Nephron progenitor cell (in vitro differentiated cells): ENCODE measurements around the gene SLC35A5.
A peak's percentile ranks its signal among the peaks of the same experiment; 100 is the strongest.
"Not testable (repeated sequence)": the region's sequence is repeated elsewhere in the genome, so short reads cannot be mapped to it uniquely, and the experiment has no call there.

ENCODE experiments used
- DNase-seq: peaks from one replicate; pipeline ENCODE4 v3.0.0; 2021
- H3K27ac Mint-ChIP-seq: 2 replicates; pipeline ENCODE4 v1.8.0; 2021; ENCODE audit warnings: mild to moderate bottlenecking, moderate library complexity, mixed read lengths
- H3K27me3 Mint-ChIP-seq: 2 replicates; pipeline ENCODE4 v1.8.0; 2021; ENCODE audit warnings: mild to moderate bottlenecking, low read depth, mixed read lengths; ENCODE audit not compliant: poor library complexity
- H3K36me3 Mint-ChIP-seq: 2 replicates; pipeline ENCODE4 v1.8.0; 2021; ENCODE audit warnings: low read depth, mixed read lengths
- H3K4me1 Mint-ChIP-seq: 2 replicates; pipeline ENCODE4 v1.8.0; 2021; ENCODE audit warnings: mixed read lengths
- H3K4me3 Mint-ChIP-seq: 2 replicates; pipeline ENCODE4 v1.8.0; 2021; ENCODE audit warnings: mild to moderate bottlenecking, moderate library complexity, mixed read lengths
- H3K9me3 Mint-ChIP-seq: 2 replicates; pipeline ENCODE4 v1.8.0; 2021; ENCODE audit warnings: mild to moderate bottlenecking, moderate library complexity, mixed read lengths
- TF ChIP-seq, protein P1 (sequence below): fragments of 200-600 bp; sonication (generic); IDR thresholded peaks from 2 replicates; pipeline ENCODE4 v1.5.0; 2021; ENCODE audit warnings: antibody characterized with exemption

The SLC35A5 gene

GRCh38 chr3:112555535-112556170 lies 6.2 kb upstream of the SLC35A5 start:
- no peak for DNase-seq
- Mint-ChIP-seq H3K27me3 (no peaks in the 10 kb centered on the region), H3K4me3 (no peak overlapping the region), H3K4me1 (peaks cover 16% of the 10 kb centered on the region), H3K9me3 (peaks cover 11% of the 10 kb centered on the region), H3K36me3 (peaks cover 39% of the 10 kb centered on the region), H3K27ac (no peak overlapping the region)
- TF ChIP-seq, protein P1, sequence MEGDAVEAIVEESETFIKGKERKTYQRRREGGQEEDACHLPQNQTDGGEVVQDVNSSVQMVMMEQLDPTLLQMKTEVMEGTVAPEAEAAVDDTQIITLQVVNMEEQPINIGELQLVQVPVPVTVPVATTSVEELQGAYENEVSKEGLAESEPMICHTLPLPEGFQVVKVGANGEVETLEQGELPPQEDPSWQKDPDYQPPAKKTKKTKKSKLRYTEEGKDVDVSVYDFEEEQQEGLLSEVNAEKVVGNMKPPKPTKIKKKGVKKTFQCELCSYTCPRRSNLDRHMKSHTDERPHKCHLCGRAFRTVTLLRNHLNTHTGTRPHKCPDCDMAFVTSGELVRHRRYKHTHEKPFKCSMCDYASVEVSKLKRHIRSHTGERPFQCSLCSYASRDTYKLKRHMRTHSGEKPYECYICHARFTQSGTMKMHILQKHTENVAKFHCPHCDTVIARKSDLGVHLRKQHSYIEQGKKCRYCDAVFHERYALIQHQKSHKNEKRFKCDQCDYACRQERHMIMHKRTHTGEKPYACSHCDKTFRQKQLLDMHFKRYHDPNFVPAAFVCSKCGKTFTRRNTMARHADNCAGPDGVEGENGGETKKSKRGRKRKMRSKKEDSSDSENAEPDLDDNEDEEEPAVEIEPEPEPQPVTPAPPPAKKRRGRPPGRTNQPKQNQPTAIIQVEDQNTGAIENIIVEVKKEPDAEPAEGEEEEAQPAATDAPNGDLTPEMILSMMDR: no peak

DNA sequence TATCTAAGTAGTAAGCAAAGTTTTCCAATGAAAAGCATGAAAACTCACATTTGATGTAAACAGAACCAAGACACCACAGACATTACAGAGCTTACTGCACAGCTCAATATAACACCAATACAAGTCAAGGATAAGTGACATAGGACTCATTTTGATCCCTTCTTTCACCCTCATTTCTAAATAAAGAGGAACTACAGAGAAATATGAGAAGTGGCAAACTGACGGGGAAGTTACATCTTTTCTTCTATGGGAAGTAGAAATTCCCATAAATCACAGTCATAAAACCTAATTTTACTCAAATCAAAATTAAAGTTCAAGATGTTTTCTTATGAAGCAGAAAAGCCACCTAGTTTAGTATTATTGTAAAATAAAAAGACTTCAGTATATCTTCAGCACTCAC lies 3.9 kb upstream of the SLC35A5 start:
- Mint-ChIP-seq H3K4me1 (peaks cover 17% of the 10 kb centered on the region), H3K4me3 (no peak overlapping the region), H3K36me3 (peaks cover 31% of the 10 kb centered on the region), H3K27ac (no peak overlapping the region), H3K9me3 (peaks cover 11% of the 10 kb centered on the region), H3K27me3 (no peaks in the 10 kb centered on the region)
- no peak for DNase-seq
- TF ChIP-seq, protein P1: no peak

GRCh38 chr3:112560307-112560706 lies 1.5 kb upstream of the SLC35A5 start:
- no peak for DNase-seq
- H3K27ac Mint-ChIP-seq: peak overlapping the region; percentile 98
- TF ChIP-seq, protein P1: no peak
- H3K4me1 Mint-ChIP-seq: peaks cover 27% of the 10 kb centered on the region
- H3K36me3 Mint-ChIP-seq: peaks cover 32% of the 10 kb centered on the region
- peak overlapping the region; percentile 97 for H3K4me3 Mint-ChIP-seq
- H3K9me3 Mint-ChIP-seq: peaks cover 11% of the 10 kb centered on the region
- H3K27me3 Mint-ChIP-seq: no peaks in the 10 kb centered on the region

GRCh38 chr3:112560721-112561483 lies 943 bp upstream of the SLC35A5 start:
- Mint-ChIP-seq H3K4me1 (peaks cover 27% of the 10 kb centered on the region), H3K27ac (peak overlapping the region; percentile 98), H3K9me3 (peaks cover 9% of the 10 kb centered on the region), H3K4me3 (peak overlapping the region; percentile 97), H3K27me3 (no peaks in the 10 kb centered on the region), H3K36me3 (peaks cover 30% of the 10 kb centered on the region)
- TF ChIP-seq, protein P1: no peak
- peak; percentile 64 for DNase-seq

DNA sequence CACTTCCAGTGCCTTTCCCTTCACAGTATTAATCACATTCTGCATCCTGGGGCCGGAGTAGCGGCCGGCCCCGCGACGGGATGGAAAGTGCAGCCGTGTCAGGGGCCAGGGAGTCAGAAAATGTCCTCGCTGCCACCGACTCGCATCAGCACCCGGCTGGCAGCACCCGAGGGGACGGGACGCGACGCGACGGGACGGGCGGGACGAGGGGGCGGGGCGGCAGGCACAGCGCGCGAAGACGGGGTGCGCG lies 436 bp upstream of the SLC35A5 start:
- Mint-ChIP-seq H3K9me3 (peaks cover 8% of the 10 kb centered on the region), H3K36me3 (peaks cover 32% of the 10 kb centered on the region), H3K4me3 (peak overlapping the region; percentile 97), H3K27ac (peak overlapping the region; percentile 98), H3K4me1 (peaks cover 27% of the 10 kb centered on the region), H3K27me3 (no peaks in the 10 kb centered on the region)
- TF ChIP-seq, protein P1: no peak
- DNase-seq: no peak

- H3K9me3 Mint-ChIP-seq, H3K27ac Mint-ChIP-seq, H3K27me3 Mint-ChIP-seq, DNase-seq: not testable (repeated sequence)
- peaks cover 24% of the 10 kb centered on the region for H3K4me1 Mint-ChIP-seq
- H3K4me3 Mint-ChIP-seq: peak overlapping the region; percentile 97
- H3K36me3 Mint-ChIP-seq: peaks cover 25% of the 10 kb centered on the region
Measured at GRCh38 chr3:112564247-112564939, 2.5 kb downstream of the SLC35A5 start.
